AG09309 (cell line): ENCODE measurements around the gene APOC4.

Experiments used
- DNase-seq: peaks from one replicate; pipeline ENCODE4 v3.0.0-alpha.2; 2010; ENCODE audit warnings: low read depth
- H3K4me3 ChIP-seq: 2 replicates; pipeline ENCODE4 v1.5.1; 2011; ENCODE audit warnings: mild to moderate bottlenecking, low read depth, low read length, moderate library complexity; ENCODE audit not compliant: control insufficient read depth
- TF ChIP-seq, protein P1 (sequence below): IDR thresholded peaks from 2 replicates; pipeline ENCODE4 v1.5.1; 2011; ENCODE audit warnings: mild to moderate bottlenecking, low read depth, low read length, inconsistent platforms; ENCODE audit not compliant: insufficient read depth, control insufficient read depth; ENCODE audit errors: missing control alignments

APOC4 gene

DNA sequence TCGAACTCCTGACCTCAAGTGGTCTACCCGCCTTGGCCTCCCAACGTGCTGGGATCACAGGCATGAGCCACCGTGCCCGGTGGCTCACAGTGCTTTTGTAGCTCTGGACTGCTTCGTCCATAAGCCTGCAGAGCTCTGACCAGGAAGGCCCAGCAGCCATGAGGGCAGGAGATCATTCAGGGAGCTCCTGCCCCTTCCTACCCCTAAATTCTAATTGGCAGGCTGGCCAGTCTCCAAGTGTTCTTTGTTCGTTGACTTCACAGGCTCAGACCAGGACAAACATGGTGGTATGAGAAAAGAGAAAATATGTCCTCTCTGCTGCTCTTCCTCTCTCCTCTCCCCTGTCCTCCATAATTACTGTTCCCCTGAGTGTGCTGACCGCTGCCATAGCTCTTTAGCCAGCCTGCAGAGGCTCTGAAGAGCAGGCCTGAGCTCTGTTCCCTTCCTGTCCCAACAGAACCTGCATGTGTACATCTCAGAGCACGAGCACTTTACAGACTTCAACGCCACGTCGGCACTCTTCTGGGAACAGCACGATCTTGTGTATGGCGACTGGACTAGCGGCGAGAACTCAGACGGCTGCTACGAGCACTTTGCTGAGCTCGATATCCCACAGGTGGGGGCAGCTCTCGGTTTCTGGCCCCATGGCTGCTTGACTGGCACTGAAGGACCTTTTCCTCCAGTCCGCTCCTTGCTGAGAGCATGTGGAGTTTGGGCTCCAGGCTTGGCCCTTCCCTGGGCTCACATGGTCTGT, 32.1 kb downstream of the APOC4 start:
- no peak overlapping the region for H3K4me3 ChIP-seq
- DNase-seq, result no peak
- TF ChIP-seq, protein P1, sequence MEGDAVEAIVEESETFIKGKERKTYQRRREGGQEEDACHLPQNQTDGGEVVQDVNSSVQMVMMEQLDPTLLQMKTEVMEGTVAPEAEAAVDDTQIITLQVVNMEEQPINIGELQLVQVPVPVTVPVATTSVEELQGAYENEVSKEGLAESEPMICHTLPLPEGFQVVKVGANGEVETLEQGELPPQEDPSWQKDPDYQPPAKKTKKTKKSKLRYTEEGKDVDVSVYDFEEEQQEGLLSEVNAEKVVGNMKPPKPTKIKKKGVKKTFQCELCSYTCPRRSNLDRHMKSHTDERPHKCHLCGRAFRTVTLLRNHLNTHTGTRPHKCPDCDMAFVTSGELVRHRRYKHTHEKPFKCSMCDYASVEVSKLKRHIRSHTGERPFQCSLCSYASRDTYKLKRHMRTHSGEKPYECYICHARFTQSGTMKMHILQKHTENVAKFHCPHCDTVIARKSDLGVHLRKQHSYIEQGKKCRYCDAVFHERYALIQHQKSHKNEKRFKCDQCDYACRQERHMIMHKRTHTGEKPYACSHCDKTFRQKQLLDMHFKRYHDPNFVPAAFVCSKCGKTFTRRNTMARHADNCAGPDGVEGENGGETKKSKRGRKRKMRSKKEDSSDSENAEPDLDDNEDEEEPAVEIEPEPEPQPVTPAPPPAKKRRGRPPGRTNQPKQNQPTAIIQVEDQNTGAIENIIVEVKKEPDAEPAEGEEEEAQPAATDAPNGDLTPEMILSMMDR, result no peak

DNA sequence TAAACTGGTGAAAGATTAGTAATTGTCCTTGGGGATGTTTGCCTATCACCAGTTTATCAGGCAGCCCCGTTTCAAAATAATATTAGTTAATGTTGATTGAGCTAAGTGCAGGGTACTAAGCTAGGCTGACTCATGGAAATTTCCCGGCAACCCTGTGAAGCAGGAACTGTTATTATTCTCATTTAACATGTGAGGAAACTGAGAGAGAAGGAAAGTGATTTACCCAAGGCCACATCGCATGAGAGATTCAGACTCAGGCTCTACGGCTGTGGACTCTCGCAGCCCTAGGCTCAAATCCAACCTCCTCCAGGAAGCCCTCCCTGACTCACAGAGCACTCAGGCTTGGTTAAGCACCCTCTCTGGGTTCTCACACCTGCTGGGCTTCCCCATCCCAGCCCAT, 32.8 kb downstream of the APOC4 start:
- H3K4me3 ChIP-seq, result no peak overlapping the region
- TF ChIP-seq, protein P1, result no peak
- no peak for DNase-seq

DNA sequence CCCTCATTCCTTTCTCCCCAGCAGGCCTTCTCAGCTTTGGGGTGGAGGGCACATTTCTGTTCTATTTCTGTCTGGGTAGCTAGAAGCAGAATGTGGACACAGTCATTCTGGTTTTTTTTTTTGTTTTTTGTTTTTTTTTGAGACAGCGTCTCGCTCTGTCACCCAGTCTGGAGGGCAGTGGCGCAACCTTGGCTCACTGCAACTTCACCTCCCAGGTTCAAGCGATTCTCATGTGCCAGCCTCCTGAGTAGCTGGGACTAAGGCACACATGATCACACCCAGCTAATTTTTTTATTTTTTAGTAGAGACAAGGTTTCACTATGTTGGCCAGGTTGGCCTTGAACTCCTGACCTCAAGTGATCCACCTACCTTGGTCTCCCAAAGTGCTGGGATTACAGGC, 33.4 kb downstream of the APOC4 start:
- no peak for DNase-seq
- no peak overlapping the region for H3K4me3 ChIP-seq
- TF ChIP-seq, protein P1, result no peak

DNA sequence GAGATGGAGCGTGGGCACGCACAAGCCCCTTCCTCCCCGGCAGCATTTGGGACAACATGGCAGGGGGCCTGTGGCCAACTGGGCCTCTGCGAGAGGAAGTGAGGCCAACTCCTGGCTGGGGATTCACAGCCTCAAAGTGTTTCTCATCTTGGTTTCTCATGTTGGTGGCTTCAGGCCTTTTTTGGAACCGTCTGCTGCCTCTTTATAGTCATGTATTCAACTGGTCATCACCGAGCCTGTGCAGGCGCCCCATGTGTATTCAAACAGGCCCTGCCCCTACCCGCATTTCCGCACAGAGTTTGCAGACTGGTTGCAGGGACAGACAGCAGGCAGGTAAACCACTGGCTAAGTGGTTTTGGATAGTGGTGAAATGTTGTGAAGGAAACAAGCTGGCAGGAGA, 42.0 kb downstream of the APOC4 start:
- no peak for DNase-seq
- no peak overlapping the region for H3K4me3 ChIP-seq
- TF ChIP-seq, protein P1, result no peak

DNA sequence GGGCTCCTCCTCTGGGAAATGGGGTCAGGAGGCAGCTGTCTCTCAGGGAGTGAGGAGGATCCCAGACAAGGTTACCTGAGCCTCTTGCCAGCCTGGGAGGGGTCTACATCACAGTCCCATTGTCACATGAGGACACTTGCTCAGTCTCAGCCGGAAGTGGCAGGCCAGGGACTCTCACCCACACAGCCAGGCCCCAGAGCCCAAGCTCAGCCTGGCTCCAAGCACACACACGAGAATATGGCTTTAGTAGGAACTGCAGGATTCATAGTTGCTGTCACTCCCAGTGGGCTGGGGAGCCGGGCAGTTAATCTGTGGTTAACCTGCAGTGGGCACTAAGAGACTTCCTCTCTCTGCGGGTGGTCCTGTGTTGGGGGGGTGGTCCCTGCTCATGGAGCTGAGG, 43.4 kb downstream of the APOC4 start:
- TF ChIP-seq, protein P1, result no peak
- no peak overlapping the region for H3K4me3 ChIP-seq
- DNase-seq, result no peak

DNA sequence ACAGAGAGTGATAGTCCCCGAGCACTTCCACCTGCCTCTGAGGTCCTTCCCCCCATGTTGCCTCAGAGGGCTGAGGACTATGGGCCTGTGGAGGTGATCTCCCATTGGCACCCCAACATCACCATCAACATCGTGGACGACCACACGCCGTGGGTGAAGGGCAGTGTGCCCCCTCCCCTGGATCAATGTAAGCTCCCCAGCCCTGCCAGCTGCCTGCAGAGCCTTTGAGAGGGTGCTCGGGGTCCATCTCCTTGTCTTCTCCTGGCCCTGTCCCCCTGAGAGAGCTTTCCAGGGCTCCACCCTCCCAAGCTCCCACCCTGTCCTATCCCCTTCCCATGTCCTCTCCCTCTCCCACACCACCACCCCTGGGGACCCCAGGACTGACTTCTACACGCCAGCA, 44.4 kb downstream of the APOC4 start:
- TF ChIP-seq, protein P1, result no peak
- DNase-seq, result no peak
- H3K4me3 ChIP-seq, result no peak overlapping the region
